Measurements from ENCODE around the gene LMNB1.

Gene LMNB1

DNA sequence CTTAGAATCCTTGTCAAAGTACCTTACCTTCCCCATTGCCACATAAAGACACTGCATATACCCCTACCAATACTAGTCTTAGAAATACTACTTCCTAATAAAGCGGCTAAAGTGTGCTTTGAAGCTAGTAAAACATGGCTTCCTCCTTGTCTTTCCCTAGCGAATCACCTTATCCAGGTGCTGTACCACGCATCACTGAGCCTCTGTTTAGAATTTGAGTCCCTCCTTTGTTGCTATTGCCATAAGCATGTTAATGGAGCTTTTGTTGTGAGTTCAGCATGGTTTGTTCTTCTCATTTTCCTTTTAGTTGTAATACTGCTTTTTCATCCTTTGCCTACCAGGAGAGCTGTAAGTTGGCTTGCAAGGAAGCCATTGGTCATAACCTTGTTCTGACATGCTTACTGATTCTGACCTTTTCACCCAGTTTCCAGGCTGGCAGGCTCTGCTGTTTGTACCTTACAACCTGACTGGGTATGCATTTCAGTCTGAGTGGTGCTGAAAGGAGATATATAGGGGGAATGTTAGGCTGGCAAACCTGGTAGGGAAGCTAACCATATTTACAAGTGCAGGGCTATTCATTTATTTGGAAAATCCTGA lies 49.8 kb downstream of the LMNB1 start:
- no peak overlapping the region for H2BK15ac ChIP-seq (ENCODE audit: low read length)
- H3K9ac ChIP-seq (ENCODE audit: low read depth, low read length, poor library complexity) = no peak overlapping the region
- H3K18ac ChIP-seq (ENCODE audit: low read length) = no peak overlapping the region
- H4K91ac ChIP-seq (ENCODE audit: low read depth, low read length, poor library complexity) = no peak overlapping the region
- H3K36me3 ChIP-seq (replicated peaks in 1 of 2; ENCODE audit: control insufficient read depth in 2 of 2, insufficient read depth in 2 of 2, low read length in 2 of 2) = peaks cover 43 to 100% of the 10 kb centered on the region in 2 donors
- H3K4me1 ChIP-seq (ENCODE audit: control insufficient read depth in 2 of 2, insufficient read depth in 1 of 2, low read depth in 1 of 2, low read length in 2 of 2) = no peaks in the 10 kb centered on the region
- no peak overlapping the region for H3K27ac ChIP-seq (replicated peaks; ENCODE audit: low read length)
- DNase-seq (ENCODE audit: low spot score) = no peak
- peaks cover 3% of the 10 kb centered on the region for H3K79me1 ChIP-seq (ENCODE audit: low read depth, low read length)
- H2AK5ac ChIP-seq (ENCODE audit: low read depth, low read length) = no peak overlapping the region
- no peak overlapping the region for H2BK120ac ChIP-seq (ENCODE audit: low read depth, low read length)
- H3K9me3 ChIP-seq (replicated peaks in 1 of 2; ENCODE audit: control insufficient read depth in 2 of 2, insufficient read depth in 1 of 2, low read depth in 1 of 2, low read length in 2 of 2) = no peaks in the 10 kb centered on the region
- no peak overlapping the region for H2BK5ac ChIP-seq (ENCODE audit: low read length)
- no CpG with 5 or more reads among the region's 3 CpGs for WGBS, 2 donors (ENCODE audit: extremely low coverage in 2 of 2, insufficient read length in 2 of 2, insufficient replicate concordance in 1 of 2)
- no peak overlapping the region for H4K8ac ChIP-seq (ENCODE audit: low read depth, low read length)
- H3K4ac ChIP-seq (ENCODE audit: low read length) = no peak overlapping the region
- H3K14ac ChIP-seq (ENCODE audit: low read length) = no peak overlapping the region
- no peak overlapping the region for H2BK12ac ChIP-seq (ENCODE audit: low read length)
- H3K23ac ChIP-seq (ENCODE audit: low read depth, low read length, poor library complexity) = no peak overlapping the region
- no peak overlapping the region for H3K4me3 ChIP-seq (ENCODE audit: low read length in 2 of 2)
- H3K4me2 ChIP-seq (ENCODE audit: insufficient read depth, low read length, poor library complexity, severe bottlenecking) = no peak overlapping the region
- no peak overlapping the region for H2AFZ ChIP-seq (ENCODE audit: low read length)
- no peaks in the 10 kb centered on the region for H3K27me3 ChIP-seq (ENCODE audit: control insufficient read depth in 3 of 3, insufficient read depth in 3 of 3, low read depth in 1 of 3, low read length in 3 of 3)

DNA sequence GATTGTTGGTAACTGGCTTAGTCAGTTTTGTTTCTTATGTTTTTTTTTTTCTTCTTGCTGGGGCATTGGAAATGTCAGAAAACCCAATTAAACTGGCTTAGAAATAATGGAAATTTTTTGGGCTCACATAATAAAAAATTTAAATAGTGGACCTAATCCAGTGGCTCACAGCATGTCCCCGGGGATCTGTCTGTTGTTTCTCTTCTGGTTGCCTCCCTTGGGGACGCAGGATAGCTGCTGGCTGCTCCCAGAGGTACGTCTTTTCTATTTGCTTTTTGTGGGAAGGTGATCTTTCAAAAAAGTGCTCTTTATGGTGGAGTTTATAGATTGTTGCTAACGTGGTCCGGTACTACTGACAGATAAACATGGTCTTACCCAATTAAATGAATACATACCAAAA lies 52.2 kb downstream of the LMNB1 start:
- WGBS, 2 donors (ENCODE audit: extremely low coverage in 2 of 2, insufficient read length in 2 of 2, insufficient replicate concordance in 1 of 2) = no CpG with 5 or more reads among the region's 5 CpGs

DNA sequence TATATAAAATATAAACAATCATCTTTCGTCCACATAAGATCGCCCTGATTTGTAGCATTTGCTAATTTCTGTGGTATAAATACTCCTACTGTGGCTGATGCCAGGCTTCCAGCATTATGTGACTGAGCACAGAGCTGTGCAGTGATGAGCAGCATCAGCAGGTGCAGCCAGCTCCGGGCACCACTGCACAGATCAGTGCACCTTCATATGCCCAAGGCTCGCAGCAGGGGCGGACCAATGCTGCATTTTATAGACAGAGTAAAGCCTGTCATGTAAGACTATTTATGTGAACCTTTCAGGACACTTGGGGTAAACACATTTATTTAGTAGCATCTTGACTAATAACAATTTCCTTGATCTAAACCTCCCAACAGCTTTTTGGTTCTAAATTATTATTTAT lies 53.1 kb downstream of the LMNB1 start:
- no peak overlapping the region for H2BK5ac ChIP-seq (ENCODE audit: low read length)
- H4K8ac ChIP-seq (ENCODE audit: low read depth, low read length) = no peak overlapping the region
- no peak overlapping the region for H3K23ac ChIP-seq (ENCODE audit: low read depth, low read length, poor library complexity)
- H2AK5ac ChIP-seq (ENCODE audit: low read depth, low read length) = no peak overlapping the region
- H3K27me3 ChIP-seq (ENCODE audit: control insufficient read depth in 3 of 3, insufficient read depth in 3 of 3, low read depth in 1 of 3, low read length in 3 of 3) = no peaks in the 10 kb centered on the region
- no peak overlapping the region for H2BK12ac ChIP-seq (ENCODE audit: low read length)
- no peak overlapping the region for H2BK120ac ChIP-seq (ENCODE audit: low read depth, low read length)
- no peak for DNase-seq (ENCODE audit: low spot score)
- no peak overlapping the region for H3K4me2 ChIP-seq (ENCODE audit: insufficient read depth, low read length, poor library complexity, severe bottlenecking)
- H3K9me3 ChIP-seq (replicated peaks in 1 of 2; ENCODE audit: control insufficient read depth in 2 of 2, insufficient read depth in 1 of 2, low read depth in 1 of 2, low read length in 2 of 2) = no peaks in the 10 kb centered on the region
- WGBS, 2 donors (ENCODE audit: extremely low coverage in 2 of 2, insufficient read length in 2 of 2, insufficient replicate concordance in 1 of 2) = no CpG with 5 or more reads among the region's 5 CpGs
- H3K27ac ChIP-seq (replicated peaks; ENCODE audit: low read length) = no peak overlapping the region
- H3K9ac ChIP-seq (ENCODE audit: low read depth, low read length, poor library complexity) = no peak overlapping the region
- no peaks in the 10 kb centered on the region for H3K4me1 ChIP-seq (ENCODE audit: control insufficient read depth in 2 of 2, insufficient read depth in 1 of 2, low read depth in 1 of 2, low read length in 2 of 2)
- no peak overlapping the region for H2AFZ ChIP-seq (ENCODE audit: low read length)
- H3K36me3 ChIP-seq (replicated peaks in 1 of 2; ENCODE audit: control insufficient read depth in 2 of 2, insufficient read depth in 2 of 2, low read length in 2 of 2) = peaks cover 50 to 100% of the 10 kb centered on the region in 2 donors
- no peak overlapping the region for H3K4me3 ChIP-seq (ENCODE audit: low read length in 2 of 2)
- H4K91ac ChIP-seq (ENCODE audit: low read depth, low read length, poor library complexity) = no peak overlapping the region
- no peak overlapping the region for H3K4ac ChIP-seq (ENCODE audit: low read length)
- H2BK15ac ChIP-seq (ENCODE audit: low read length) = no peak overlapping the region
- no peak overlapping the region for H3K18ac ChIP-seq (ENCODE audit: low read length)
- peaks cover 2% of the 10 kb centered on the region for H3K79me1 ChIP-seq (ENCODE audit: low read depth, low read length)
- no peak overlapping the region for H3K14ac ChIP-seq (ENCODE audit: low read length)

More for the DNA sequence above, 52.2 kb downstream of the LMNB1 start:
- Histone ChIP-seq H3K9ac (ENCODE audit: low read depth, low read length, poor library complexity) (no peak overlapping the region), H2AK5ac (ENCODE audit: low read depth, low read length) (no peak overlapping the region), H3K4me2 (ENCODE audit: insufficient read depth, low read length, poor library complexity, severe bottlenecking) (no peak overlapping the region), H3K9me3 (replicated peaks in 1 of 2; ENCODE audit: control insufficient read depth in 2 of 2, insufficient read depth in 1 of 2, low read depth in 1 of 2, low read length in 2 of 2) (no peaks in the 10 kb centered on the region), H3K4me3 (ENCODE audit: low read length in 2 of 2) (no peak overlapping the region), H2BK12ac (ENCODE audit: low read length) (no peak overlapping the region), H3K79me1 (ENCODE audit: low read depth, low read length) (peaks cover 2% of the 10 kb centered on the region), H2AFZ (ENCODE audit: low read length) (no peak overlapping the region), H2BK15ac (ENCODE audit: low read length) (no peak overlapping the region), H2BK120ac (ENCODE audit: low read depth, low read length) (no peak overlapping the region), H4K8ac (ENCODE audit: low read depth, low read length) (no peak overlapping the region), H3K4me1 (ENCODE audit: control insufficient read depth in 2 of 2, insufficient read depth in 1 of 2, low read depth in 1 of 2, low read length in 2 of 2) (no peaks in the 10 kb centered on the region), H3K27me3 (ENCODE audit: control insufficient read depth in 3 of 3, insufficient read depth in 3 of 3, low read depth in 1 of 3, low read length in 3 of 3) (no peaks in the 10 kb centered on the region), H2BK5ac (ENCODE audit: low read length) (no peak overlapping the region), H3K36me3 (replicated peaks in 1 of 2; ENCODE audit: control insufficient read depth in 2 of 2, insufficient read depth in 2 of 2, low read length in 2 of 2) (peaks cover 49 to 100% of the 10 kb centered on the region in 2 donors), H3K14ac (ENCODE audit: low read length) (no peak overlapping the region), H3K18ac (ENCODE audit: low read length) (no peak overlapping the region), H3K23ac (ENCODE audit: low read depth, low read length, poor library complexity) (no peak overlapping the region), H4K91ac (ENCODE audit: low read depth, low read length, poor library complexity) (no peak overlapping the region), H3K27ac (replicated peaks; ENCODE audit: low read length) (no peak overlapping the region), H3K4ac (ENCODE audit: low read length) (no peak overlapping the region)
- no peak for DNase-seq (ENCODE audit: low spot score)

DNA sequence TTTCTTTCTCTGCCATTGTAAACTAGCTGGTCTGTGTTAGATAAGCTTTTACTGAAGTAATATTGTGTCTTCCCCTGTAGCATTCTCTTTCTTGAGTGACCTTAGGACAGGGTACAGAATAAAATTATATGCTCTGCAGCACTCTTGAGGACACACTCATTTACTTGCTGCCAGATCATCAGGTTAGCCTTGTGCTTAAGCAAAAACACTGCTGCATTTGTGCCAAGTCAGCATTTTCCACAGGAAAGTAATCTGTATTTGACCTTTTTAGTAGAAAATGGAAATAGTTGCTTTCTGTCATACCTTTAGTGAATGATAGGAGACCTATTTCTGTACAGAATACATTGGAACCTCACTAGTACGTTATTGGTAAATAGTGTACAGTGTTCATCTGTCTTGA lies 54.2 kb downstream of the LMNB1 start:
- Histone ChIP-seq H3K27me3 (ENCODE audit: control insufficient read depth in 3 of 3, insufficient read depth in 3 of 3, low read depth in 1 of 3, low read length in 3 of 3) (no peaks in the 10 kb centered on the region), H4K8ac (ENCODE audit: low read depth, low read length) (no peak overlapping the region), H4K91ac (ENCODE audit: low read depth, low read length, poor library complexity) (no peak overlapping the region), H2AK5ac (ENCODE audit: low read depth, low read length) (no peak overlapping the region), H3K4me2 (ENCODE audit: insufficient read depth, low read length, poor library complexity, severe bottlenecking) (no peak overlapping the region), H3K4ac (ENCODE audit: low read length) (no peak overlapping the region), H3K23ac (ENCODE audit: low read depth, low read length, poor library complexity) (no peak overlapping the region), H3K4me1 (ENCODE audit: control insufficient read depth in 2 of 2, insufficient read depth in 1 of 2, low read depth in 1 of 2, low read length in 2 of 2) (no peaks in the 10 kb centered on the region), H3K14ac (ENCODE audit: low read length) (no peak overlapping the region), H3K9me3 (replicated peaks in 1 of 2; ENCODE audit: control insufficient read depth in 2 of 2, insufficient read depth in 1 of 2, low read depth in 1 of 2, low read length in 2 of 2) (no peaks in the 10 kb centered on the region), H3K27ac (replicated peaks; ENCODE audit: low read length) (no peak overlapping the region), H2BK120ac (ENCODE audit: low read depth, low read length) (no peak overlapping the region), H2BK5ac (ENCODE audit: low read length) (no peak overlapping the region), H3K18ac (ENCODE audit: low read length) (no peak overlapping the region), H2BK12ac (ENCODE audit: low read length) (no peak overlapping the region), H2BK15ac (ENCODE audit: low read length) (no peak overlapping the region), H3K79me1 (ENCODE audit: low read depth, low read length) (peaks cover 2% of the 10 kb centered on the region), H3K36me3 (replicated peaks in 1 of 2; ENCODE audit: control insufficient read depth in 2 of 2, insufficient read depth in 2 of 2, low read length in 2 of 2) (peaks cover 48 to 100% of the 10 kb centered on the region in 2 donors), H2AFZ (ENCODE audit: low read length) (no peak overlapping the region), H3K4me3 (ENCODE audit: low read length in 2 of 2) (no peak overlapping the region), H3K9ac (ENCODE audit: low read depth, low read length, poor library complexity) (no peak overlapping the region)
- WGBS, 2 donors (ENCODE audit: extremely low coverage in 2 of 2, insufficient read length in 2 of 2, insufficient replicate concordance in 1 of 2) = no CpG with 5 or more reads among the region's 1 CpG
- DNase-seq (ENCODE audit: low spot score) = no peak

Measured in neuronal stem cell (in vitro differentiated cells).